ENCODE data around the gene INPP5E.
A peak's percentile ranks its signal among the peaks of the same experiment; 100 is the strongest.

The INPP5E gene

DNA sequence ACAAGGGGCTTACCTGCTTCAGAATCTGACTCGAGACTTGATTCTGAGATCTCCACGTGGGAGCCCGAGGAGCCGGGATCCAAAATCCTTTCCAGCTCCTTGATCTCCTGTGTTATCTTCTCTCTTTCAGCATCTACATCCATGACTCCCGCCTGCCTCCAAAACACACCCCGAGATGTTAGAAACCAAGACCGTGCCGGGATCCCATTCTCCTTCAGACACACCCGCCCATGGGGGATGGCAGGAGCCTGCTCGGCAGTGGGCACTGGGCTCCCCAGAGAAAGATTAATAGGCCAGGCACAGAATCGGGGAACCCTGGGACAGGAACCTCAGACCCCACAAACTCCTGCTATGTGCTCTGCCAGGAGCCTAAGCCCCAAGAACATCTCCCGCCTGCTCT is 41.4 kb downstream of the INPP5E start:
- CTCF ChIA-PET, result interaction anchor here (0.5 to 0.7 kb wide), 2 partner anchors 11 to 24 kb away, joined by 3 read pairs; no protein-coding TSS in a partner anchor
- H3K27ac ChIP-seq, result peak overlapping the region; percentile 79
- TF ChIP-seq, protein P1, sequence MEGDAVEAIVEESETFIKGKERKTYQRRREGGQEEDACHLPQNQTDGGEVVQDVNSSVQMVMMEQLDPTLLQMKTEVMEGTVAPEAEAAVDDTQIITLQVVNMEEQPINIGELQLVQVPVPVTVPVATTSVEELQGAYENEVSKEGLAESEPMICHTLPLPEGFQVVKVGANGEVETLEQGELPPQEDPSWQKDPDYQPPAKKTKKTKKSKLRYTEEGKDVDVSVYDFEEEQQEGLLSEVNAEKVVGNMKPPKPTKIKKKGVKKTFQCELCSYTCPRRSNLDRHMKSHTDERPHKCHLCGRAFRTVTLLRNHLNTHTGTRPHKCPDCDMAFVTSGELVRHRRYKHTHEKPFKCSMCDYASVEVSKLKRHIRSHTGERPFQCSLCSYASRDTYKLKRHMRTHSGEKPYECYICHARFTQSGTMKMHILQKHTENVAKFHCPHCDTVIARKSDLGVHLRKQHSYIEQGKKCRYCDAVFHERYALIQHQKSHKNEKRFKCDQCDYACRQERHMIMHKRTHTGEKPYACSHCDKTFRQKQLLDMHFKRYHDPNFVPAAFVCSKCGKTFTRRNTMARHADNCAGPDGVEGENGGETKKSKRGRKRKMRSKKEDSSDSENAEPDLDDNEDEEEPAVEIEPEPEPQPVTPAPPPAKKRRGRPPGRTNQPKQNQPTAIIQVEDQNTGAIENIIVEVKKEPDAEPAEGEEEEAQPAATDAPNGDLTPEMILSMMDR (conservative IDR thresholded peaks at IDR 0.05; ENCODE audit: low read depth), result no peak
- POLR2A ChIA-PET (ENCODE audit: low non-redundant PET), result no interaction called here
- no peak for DNase-seq (ENCODE audit: low spot score)

DNA sequence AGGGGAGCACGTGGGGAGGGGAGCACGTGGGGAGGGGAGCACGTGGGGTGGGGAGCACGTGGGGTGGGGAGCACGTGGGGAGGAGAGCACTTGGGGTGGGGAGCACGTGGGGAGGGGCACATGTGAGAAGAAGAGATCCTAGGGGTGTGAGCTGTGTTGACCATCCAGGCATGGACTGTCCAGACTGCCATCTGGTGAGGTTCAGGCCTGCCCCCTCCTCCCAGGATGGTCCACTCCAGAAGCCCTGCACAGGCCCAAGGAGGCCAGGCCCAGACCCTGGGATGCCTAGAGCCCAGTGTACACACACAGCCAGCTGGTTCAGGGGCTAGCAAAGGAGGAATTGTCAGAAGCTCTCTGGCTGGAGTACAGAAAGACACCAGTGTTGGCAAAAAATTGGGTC is 42.0 kb downstream of the INPP5E start:
- CTCF ChIA-PET, result interaction anchor here (0.7 to 1.0 kb wide), 3 partner anchors 10 to 34 kb away, joined by 3 read pairs; partner anchors contain the start of gene DNLZ
- TF ChIP-seq, protein P1 (conservative IDR thresholded peaks at IDR 0.05; ENCODE audit: low read depth), result no peak
- no peak for DNase-seq (ENCODE audit: low spot score)
- POLR2A ChIA-PET (ENCODE audit: low non-redundant PET), result no interaction called here
- H3K27ac ChIP-seq, result peak overlapping the region; percentile 79

DNA sequence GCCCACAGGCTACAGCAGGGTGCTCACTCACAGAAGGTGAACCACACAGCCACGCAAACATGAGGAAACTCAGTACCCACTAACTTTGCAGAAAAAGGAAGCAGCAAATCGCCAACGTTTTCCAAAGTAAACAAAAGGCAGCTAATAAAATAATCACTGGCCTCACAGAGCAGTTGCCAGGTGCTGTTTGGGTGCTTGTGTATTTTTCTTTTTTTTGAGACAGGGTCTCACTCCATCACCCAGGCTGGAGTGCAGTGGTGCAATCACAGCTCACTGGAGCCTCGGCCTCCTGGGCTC is 43.5 kb downstream of the INPP5E start:
- peak overlapping the region; percentile 2; the same call in 1 of the 2 replicates for H3K27ac ChIP-seq
- POLR2A ChIA-PET (ENCODE audit: low non-redundant PET), result no interaction called here
- TF ChIP-seq, protein P1 (conservative IDR thresholded peaks at IDR 0.05; ENCODE audit: low read depth), result no peak
- no peak for DNase-seq (ENCODE audit: low spot score)
- CTCF ChIA-PET, result interaction anchor here (1.2 kb wide), 2 partner anchors 32 to 84 kb away, joined by 4 read pairs; partner anchors contain the start of gene DNLZ

DNA sequence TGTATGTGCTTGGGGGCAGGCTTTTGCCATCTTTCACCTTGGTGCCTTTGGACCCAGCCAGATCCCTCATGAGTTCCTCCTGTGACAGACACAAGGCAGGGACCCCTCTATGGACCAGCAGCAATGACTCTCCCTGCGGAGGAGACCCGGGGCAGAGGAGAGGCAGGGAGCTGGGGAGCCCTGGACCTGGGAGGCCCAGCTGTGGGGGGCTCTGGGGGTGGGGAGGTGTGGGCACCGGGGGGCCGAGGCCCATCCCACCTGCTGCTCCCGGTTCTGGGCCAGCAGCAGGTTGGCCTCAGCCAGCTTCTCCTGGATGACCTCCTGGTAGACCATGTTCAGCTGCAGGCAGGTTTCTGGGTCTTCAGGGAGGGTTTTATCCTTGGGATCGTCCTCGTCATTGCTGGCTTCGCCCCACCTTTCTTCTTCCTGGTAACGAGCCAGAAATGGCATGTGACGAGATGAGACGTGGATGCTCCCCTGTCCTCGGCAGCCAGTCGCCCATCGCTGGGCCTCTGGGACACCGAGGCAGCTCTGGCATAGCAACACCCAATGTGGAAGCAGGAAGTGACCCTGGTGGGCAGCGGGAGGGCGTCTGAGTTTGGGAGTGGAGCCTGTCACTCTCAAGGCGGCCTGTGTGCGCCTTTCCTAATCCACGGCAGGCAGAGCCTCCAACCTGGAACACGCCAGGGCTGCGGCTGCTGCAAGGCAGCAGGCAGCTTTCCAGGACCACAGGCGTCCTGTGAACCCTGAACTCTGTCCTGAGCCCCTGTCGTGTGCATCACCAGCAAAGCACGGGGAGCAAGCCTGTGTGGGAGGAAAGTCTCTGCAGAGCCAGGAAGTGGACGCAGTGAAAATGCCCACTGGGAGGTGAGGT is 44.1 kb downstream of the INPP5E start:
- POLR2A ChIA-PET (ENCODE audit: low non-redundant PET), result no interaction called here
- TF ChIP-seq, protein P1 (conservative IDR thresholded peaks at IDR 0.05; ENCODE audit: low read depth), result no peak
- no peak for DNase-seq (ENCODE audit: low spot score)
- CTCF ChIA-PET, result interaction anchor here (1.2 kb wide), 2 partner anchors 32 to 83 kb away, joined by 4 read pairs; partner anchors contain the start of gene DNLZ
- peak overlapping the region; percentile 2; the same call in 1 of the 2 replicates for H3K27ac ChIP-seq

DNA sequence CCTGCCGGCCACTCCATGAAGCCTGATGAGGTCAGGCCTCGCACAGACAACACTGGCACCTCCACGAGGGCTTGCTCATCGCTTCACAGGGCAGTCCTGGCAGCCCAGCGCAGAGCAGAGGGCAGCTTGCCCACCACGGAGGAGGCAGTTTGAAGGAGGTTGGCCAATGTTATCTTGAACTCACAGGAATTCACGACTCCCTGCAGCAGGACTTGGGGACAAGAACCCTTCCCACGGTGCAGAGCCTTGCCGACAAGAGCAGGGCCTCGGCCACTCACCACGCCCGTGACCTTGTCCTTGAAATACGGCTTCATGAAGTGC is 44.7 kb downstream of the INPP5E start:
- TF ChIP-seq, protein P1 (conservative IDR thresholded peaks at IDR 0.05; ENCODE audit: low read depth), result no peak
- ChIA-PET CTCF (interaction anchor here (1.2 kb wide), 1 partner anchor 31 kb away, joined by 4 read pairs; the partner anchor contains the start of gene DNLZ), POLR2A (ENCODE audit: low non-redundant PET) (no interaction called here)
- no peak for DNase-seq (ENCODE audit: low spot score)
- peak overlapping the region; percentile 2; the same call in 1 of the 2 replicates for H3K27ac ChIP-seq

DNA sequence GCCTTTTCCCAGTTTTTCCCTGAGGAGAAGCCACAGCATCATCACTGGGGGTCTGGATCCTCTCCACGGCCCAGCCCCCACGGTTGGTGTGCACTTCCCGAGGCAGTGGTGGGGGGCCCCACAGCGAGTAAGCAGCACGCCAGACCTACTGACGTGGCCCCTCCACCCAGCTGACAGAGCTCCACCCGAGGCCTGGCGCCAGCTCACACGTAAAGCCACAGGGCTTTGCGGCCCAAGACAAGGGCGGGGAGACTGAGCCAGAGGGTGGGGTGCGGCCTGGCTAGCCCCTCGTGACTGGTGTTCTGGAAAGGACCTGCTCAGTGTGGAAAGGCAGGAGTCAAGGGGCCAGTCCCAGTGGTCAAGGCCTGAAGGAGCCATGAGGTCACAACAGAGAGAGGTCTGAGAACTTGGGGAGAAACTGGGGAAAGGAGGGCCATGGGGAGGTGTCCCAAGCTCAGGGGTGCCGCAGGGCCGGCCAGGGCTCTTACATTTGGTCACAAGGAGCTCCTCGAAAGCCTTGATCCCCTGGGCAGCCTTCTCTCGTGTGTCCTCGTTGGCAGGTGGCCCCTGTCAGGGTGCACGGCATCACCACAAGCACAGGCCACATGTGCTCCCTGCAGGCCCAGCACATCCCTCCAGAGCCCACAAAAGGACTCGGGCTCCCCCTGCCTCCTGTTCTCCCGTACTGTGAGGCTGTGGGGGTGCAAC is 45.2 kb downstream of the INPP5E start:
- DNase-seq (ENCODE audit: low spot score), result no peak
- ChIA-PET POLR2A (ENCODE audit: low non-redundant PET) (interaction anchor here (0.9 kb wide), 1 partner anchor 12 kb away, joined by 3 read pairs; no protein-coding TSS in a partner anchor), CTCF (interaction anchor here (0.7 kb wide), 1 partner anchor 10 kb away, joined by 3 read pairs; no protein-coding TSS in a partner anchor)
- no peak overlapping the region for H3K27ac ChIP-seq
- TF ChIP-seq, protein P1 (conservative IDR thresholded peaks at IDR 0.05; ENCODE audit: low read depth), result no peak
